ENCODE measurements around the gene FRMD4A.

FRMD4A gene

GRCh38 chr10:14004536-14004935, 326.2 kb downstream of the FRMD4A start:
- no peak for DNase-seq

GRCh38 chr10:14003517-14004184, 327.1 kb downstream of the FRMD4A start:
- DNase-seq = no peak

- no peak for DNase-seq
Observed at GRCh38 chr10:14001298-14002040, 329.3 kb downstream of the FRMD4A start.

GRCh38 chr10:13998163-13998835, 332.4 kb downstream of the FRMD4A start:
- DNase-seq = no peak

GRCh38 chr10:13997650-13998049, 333.1 kb downstream of the FRMD4A start:
- DNase-seq = no peak

- DNase-seq = no peak
Observed at GRCh38 chr10:13994932-13995331, 335.8 kb downstream of the FRMD4A start.

- DNase-seq = no peak
Observed at GRCh38 chr10:13993673-13994089, 337.0 kb downstream of the FRMD4A start.

- DNase-seq = no peak
Observed at GRCh38 chr10:13993169-13993568, 337.6 kb downstream of the FRMD4A start.

- no peak for DNase-seq
Observed at GRCh38 chr10:13991353-13991752, 339.4 kb downstream of the FRMD4A start.

- no peak for DNase-seq
Observed at GRCh38 chr10:13990946-13991345, 339.8 kb downstream of the FRMD4A start.

- no peak for DNase-seq
Observed at GRCh38 chr10:13990392-13990805, 340.3 kb downstream of the FRMD4A start.

GRCh38 chr10:13989616-13990015, 341.1 kb downstream of the FRMD4A start:
- no peak for DNase-seq

- DNase-seq = no peak
Observed at GRCh38 chr10:13987446-13987845, 343.3 kb downstream of the FRMD4A start.

GRCh38 chr10:13984647-13985155, 346.0 kb downstream of the FRMD4A start:
- DNase-seq = no peak

- DNase-seq = no peak
Observed at GRCh38 chr10:13983035-13983434, 347.7 kb downstream of the FRMD4A start.

- DNase-seq = no peak
Observed at GRCh38 chr10:13978533-13979115, 352.1 kb downstream of the FRMD4A start.

GRCh38 chr10:13977861-13978532, 352.7 kb downstream of the FRMD4A start:
- DNase-seq = no peak

- no peak for DNase-seq
Observed at GRCh38 chr10:13973742-13974141, 357.0 kb downstream of the FRMD4A start.

GRCh38 chr10:13972609-13973008, 358.1 kb downstream of the FRMD4A start:
- DNase-seq = no peak

GRCh38 chr10:13971601-13972475, 358.9 kb downstream of the FRMD4A start:
- DNase-seq = no peak

GRCh38 chr10:13970957-13971353, 359.8 kb downstream of the FRMD4A start:
- no peak for DNase-seq
